ENCODE measurements around the gene ZNF385B. TPM values are rescaled to one million over a fixed set of nuclear protein-coding genes. Genes with fewer than 3 reads are reported as not detected.

Gene ZNF385B
- total and polyA plus RNA-seq, 9 of the 15 experiments (the other 6 are each of a cell fraction or from before 2014, with no cell fraction given), result 0.50 TPM; not detected in 8

DNA sequence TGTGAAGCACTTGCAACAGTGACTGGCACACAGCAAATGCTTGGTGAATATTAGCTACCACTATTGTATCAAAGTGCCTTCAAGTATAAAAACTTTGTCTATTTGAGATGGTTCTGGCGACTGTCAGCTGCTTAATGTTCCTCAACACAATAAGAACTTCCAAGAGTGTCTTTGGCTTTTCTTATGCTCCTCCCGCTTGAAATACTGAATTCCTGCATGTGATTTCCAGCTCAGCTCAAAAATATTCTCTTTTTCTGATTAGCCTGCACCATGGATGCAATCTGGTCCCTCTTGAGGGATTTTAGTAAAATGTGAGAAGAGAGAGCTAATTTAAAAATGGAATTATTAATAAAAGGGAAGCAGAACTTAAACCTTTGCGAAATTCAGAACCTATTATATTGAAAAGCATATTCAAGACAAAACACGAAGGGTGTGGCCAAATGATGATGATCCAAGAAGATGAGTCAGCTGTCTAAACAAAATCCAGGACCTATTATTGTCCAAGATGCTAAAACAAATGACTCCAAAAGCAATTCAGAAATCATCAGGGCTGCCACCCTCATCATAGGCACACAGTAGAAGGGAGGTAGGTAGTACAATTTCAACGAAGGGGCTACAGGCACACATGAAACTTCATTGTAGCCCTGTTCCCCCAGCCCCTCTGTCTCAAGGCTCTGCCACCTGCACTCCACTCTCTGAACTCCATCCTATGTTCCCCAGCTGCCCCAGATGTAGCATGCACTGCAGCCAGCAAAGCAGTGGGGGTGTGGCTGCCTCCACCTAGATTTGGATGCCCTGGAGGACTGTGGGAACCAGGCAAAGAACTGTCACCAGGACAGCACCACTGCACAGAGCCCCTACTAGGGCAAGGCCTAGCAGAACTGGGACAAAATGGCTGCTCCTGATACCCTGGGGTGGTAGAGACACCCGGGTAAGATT lies 190.1 kb downstream of the ZNF385B start (continued):
- TF ChIP-seq GTF2E2 (tag; IDR thresholded peaks at IDR 0.05) (no peak), TBP (optimal IDR thresholded peaks at IDR 0.05; ENCODE audit: low read depth, low read length) (no peak), ZNF696 (CRISPR knock-in tag; conservative IDR thresholded peaks at IDR 0.05) (no peak), ZNF184 (CRISPR knock-in tag; IDR thresholded peaks at IDR 0.05) (no peak), ZNF551 (CRISPR knock-in tag; IDR thresholded peaks at IDR 0.05) (no peak)
- TF ChIP-seq, protein P1, sequence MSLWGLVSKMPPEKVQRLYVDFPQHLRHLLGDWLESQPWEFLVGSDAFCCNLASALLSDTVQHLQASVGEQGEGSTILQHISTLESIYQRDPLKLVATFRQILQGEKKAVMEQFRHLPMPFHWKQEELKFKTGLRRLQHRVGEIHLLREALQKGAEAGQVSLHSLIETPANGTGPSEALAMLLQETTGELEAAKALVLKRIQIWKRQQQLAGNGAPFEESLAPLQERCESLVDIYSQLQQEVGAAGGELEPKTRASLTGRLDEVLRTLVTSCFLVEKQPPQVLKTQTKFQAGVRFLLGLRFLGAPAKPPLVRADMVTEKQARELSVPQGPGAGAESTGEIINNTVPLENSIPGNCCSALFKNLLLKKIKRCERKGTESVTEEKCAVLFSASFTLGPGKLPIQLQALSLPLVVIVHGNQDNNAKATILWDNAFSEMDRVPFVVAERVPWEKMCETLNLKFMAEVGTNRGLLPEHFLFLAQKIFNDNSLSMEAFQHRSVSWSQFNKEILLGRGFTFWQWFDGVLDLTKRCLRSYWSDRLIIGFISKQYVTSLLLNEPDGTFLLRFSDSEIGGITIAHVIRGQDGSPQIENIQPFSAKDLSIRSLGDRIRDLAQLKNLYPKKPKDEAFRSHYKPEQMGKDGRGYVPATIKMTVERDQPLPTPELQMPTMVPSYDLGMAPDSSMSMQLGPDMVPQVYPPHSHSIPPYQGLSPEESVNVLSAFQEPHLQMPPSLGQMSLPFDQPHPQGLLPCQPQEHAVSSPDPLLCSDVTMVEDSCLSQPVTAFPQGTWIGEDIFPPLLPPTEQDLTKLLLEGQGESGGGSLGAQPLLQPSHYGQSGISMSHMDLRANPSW (CRISPR knock-in tag; IDR thresholded peaks at IDR 0.05), result no peak
- TF ChIP-seq, protein P2, sequence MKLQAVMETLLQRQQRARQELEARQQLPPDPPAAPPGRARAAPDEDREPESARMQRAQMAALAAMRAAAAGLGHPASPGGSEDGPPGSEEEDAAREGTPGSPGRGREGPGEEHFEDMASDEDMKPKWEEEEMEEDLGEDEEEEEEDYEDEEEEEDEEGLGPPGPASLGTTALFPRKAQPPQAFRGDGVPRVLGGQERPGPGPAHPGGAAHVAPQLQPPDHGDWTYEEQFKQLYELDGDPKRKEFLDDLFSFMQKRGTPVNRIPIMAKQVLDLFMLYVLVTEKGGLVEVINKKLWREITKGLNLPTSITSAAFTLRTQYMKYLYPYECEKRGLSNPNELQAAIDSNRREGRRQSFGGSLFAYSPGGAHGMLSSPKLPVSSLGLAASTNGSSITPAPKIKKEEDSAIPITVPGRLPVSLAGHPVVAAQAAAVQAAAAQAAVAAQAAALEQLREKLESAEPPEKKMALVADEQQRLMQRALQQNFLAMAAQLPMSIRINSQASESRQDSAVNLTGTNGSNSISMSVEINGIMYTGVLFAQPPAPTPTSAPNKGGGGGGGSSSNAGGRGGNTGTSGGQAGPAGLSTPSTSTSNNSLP (IDR thresholded peaks at IDR 0.05; ENCODE audit: borderline replicate concordance, low read depth, low read length), result no peak
- TF ChIP-seq, protein P3, sequence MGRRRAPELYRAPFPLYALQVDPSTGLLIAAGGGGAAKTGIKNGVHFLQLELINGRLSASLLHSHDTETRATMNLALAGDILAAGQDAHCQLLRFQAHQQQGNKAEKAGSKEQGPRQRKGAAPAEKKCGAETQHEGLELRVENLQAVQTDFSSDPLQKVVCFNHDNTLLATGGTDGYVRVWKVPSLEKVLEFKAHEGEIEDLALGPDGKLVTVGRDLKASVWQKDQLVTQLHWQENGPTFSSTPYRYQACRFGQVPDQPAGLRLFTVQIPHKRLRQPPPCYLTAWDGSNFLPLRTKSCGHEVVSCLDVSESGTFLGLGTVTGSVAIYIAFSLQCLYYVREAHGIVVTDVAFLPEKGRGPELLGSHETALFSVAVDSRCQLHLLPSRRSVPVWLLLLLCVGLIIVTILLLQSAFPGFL (CRISPR knock-in tag; IDR thresholded peaks at IDR 0.05), result no peak
